ENCODE measurements around the gene COA1. TPM values are rescaled to one million over a fixed set of nuclear protein-coding genes. Genes with fewer than 3 reads are reported as not detected.

Gene COA1
- total RNA-seq, 1 experiment from 2014 or later: 151 TPM

GRCh38 chr7:43726466-43726865, 2.9 kb downstream of the COA1 start:
- Histone ChIP-seq H3K9me3 (ENCODE audit: insufficient read depth, low read depth) (peaks cover 3% of the 10 kb centered on the region; the same call in 1 of the 2 replicates), H3K36me3 (ENCODE audit: low read depth) (peaks cover 8% of the 10 kb centered on the region), H3F3A (ENCODE audit: insufficient read depth, low read depth) (peaks cover 14% of the 10 kb centered on the region), H3K9me2 (ENCODE audit: insufficient read depth) (no peaks in the 10 kb centered on the region), H4K20me1 (ENCODE audit: insufficient read depth) (peaks cover 16% of the 10 kb centered on the region), H3K27me3 (ENCODE audit: insufficient read depth, low read depth) (no peaks in the 10 kb centered on the region), H3K27ac (no peak overlapping the region), H3K4me2 (peak overlapping the region; percentile 91), H3K79me2 (ENCODE audit: low read depth) (peaks cover 84% of the 10 kb centered on the region), H2AFZ (no peak overlapping the region), H3K4me3 (peak overlapping the region; percentile 70; the same call in 1 of the 2 replicates), H3K4me1 (replicated peaks; ENCODE audit: insufficient read depth) (peaks cover 39% of the 10 kb centered on the region)
- ChIA-PET POLR2A (ENCODE audit: unreplicated experiment) (interaction anchor here (0.6 kb wide), 1 partner anchor 33 kb away, joined by 6 read pairs; no protein-coding TSS in a partner anchor), CTCF (no interaction called here)
- BruUV-seq (replicated peaks): no TSS peak
- DNase-seq: no peak
- no peak for TF ChIP-seq EZH2 (IDR thresholded peaks at IDR 0.05; ENCODE audit: low read depth)
- no peak for TF ChIP-seq CTCF (conservative IDR thresholded peaks at IDR 0.05)
- intact Hi-C loops (cut with micrococcal nuclease; ENCODE audit: unreplicated experiment): loop anchor here (10.0 kb wide), 1 partner anchor 228 kb away; no protein-coding TSS in a partner anchor

- ChIA-PET POLR2A (ENCODE audit: unreplicated experiment) (no interaction called here), CTCF (no interaction called here)
- Histone ChIP-seq H3K9me3 (ENCODE audit: insufficient read depth, low read depth) (peaks cover 3% of the 10 kb centered on the region; the same call in 1 of the 2 replicates), H2AFZ (no peak overlapping the region), H3F3A (ENCODE audit: insufficient read depth, low read depth) (peaks cover 19% of the 10 kb centered on the region), H3K79me2 (ENCODE audit: low read depth) (peaks cover 92% of the 10 kb centered on the region), H3K27ac (no peak overlapping the region), H3K4me2 (no peak overlapping the region), H3K4me1 (replicated peaks; ENCODE audit: insufficient read depth) (peaks cover 39% of the 10 kb centered on the region), H3K36me3 (ENCODE audit: low read depth) (peaks cover 11% of the 10 kb centered on the region), H3K27me3 (ENCODE audit: insufficient read depth, low read depth) (no peaks in the 10 kb centered on the region), H3K4me3 (no peak overlapping the region), H4K20me1 (ENCODE audit: insufficient read depth) (peaks cover 28% of the 10 kb centered on the region), H3K9me2 (ENCODE audit: insufficient read depth) (no peaks in the 10 kb centered on the region)
- TF ChIP-seq EZH2 (IDR thresholded peaks at IDR 0.05; ENCODE audit: low read depth) (no peak), CTCF (conservative IDR thresholded peaks at IDR 0.05) (no peak)
- BruUV-seq (replicated peaks): no TSS peak
- intact Hi-C loops (cut with micrococcal nuclease; ENCODE audit: unreplicated experiment): loop anchor here (10.0 kb wide), 1 partner anchor 230 kb away; no protein-coding TSS in a partner anchor
- DNase-seq: no peak
Observed at GRCh38 chr7:43725251-43725650, 4.1 kb downstream of the COA1 start.

DNA sequence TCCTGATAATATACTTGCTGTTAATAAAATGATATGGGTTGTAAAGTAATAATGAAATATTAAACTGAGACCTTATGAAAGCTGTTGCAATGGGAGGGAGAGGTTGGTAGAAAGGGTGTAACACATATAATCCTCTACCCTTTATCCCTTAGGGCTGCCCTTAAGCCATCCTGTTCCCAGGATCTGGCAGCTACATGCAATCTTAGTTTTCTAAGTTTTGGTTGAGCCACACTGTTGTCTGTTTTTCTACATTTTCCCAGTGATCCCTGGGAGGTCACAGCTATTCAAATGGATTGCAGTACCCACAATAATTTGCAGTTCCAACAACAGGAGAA, 6.3 kb downstream of the COA1 start:
- CTCF ChIA-PET: interaction anchor here (0.7 kb wide), 1 partner anchor 140 kb away, joined by 3 read pairs; the partner anchor contains the start of gene STK17A
- BruUV-seq (replicated peaks): no TSS peak
- TF ChIP-seq CTCF (conservative IDR thresholded peaks at IDR 0.05) (no peak), EZH2 (IDR thresholded peaks at IDR 0.05; ENCODE audit: low read depth) (no peak)
- peaks cover 42% of the 10 kb centered on the region for H3K4me1 ChIP-seq (replicated peaks; ENCODE audit: insufficient read depth)
- no peak overlapping the region for H3K4me3 ChIP-seq
- H4K20me1 ChIP-seq (ENCODE audit: insufficient read depth): peaks cover 28% of the 10 kb centered on the region
- H3K9me2 ChIP-seq (ENCODE audit: insufficient read depth): no peaks in the 10 kb centered on the region
- peaks cover 25% of the 10 kb centered on the region for H3K36me3 ChIP-seq (ENCODE audit: low read depth)
- H3K9me3 ChIP-seq (ENCODE audit: insufficient read depth, low read depth): peaks cover 3% of the 10 kb centered on the region; the same call in 1 of the 2 replicates
- H3K27me3 ChIP-seq (ENCODE audit: insufficient read depth, low read depth): no peaks in the 10 kb centered on the region
- H2AFZ ChIP-seq: no peak overlapping the region
- H3F3A ChIP-seq (ENCODE audit: insufficient read depth, low read depth): 0 out of 2 replicates have a peak, but pooled peaks cover 9% of the 10 kb centered on the region
- H3K4me2 ChIP-seq: no peak overlapping the region
- DNase-seq: no peak
- POLR2A ChIA-PET (ENCODE audit: unreplicated experiment): no interaction called here
- intact Hi-C loops (cut with micrococcal nuclease; ENCODE audit: unreplicated experiment): loop anchor here (10.0 kb wide), 1 partner anchor 232 kb away; no protein-coding TSS in a partner anchor
- peaks cover 100% of the 10 kb centered on the region for H3K79me2 ChIP-seq (ENCODE audit: low read depth)
- no peak overlapping the region for H3K27ac ChIP-seq
